Measurements from ENCODE around the gene PPP4C. TPM values are rescaled to one million over a fixed set of nuclear protein-coding genes. Genes with fewer than 3 reads are reported as not detected.

Gene PPP4C
- total RNA-seq, 4 donors from 2014 or later, result 43.7 to 79.4 (median 56.6) TPM

GRCh38 chr16:30065102-30065942 is 10.5 kb upstream of the PPP4C start, which contains the start of gene ALDOA:
Gene ALDOA, plus strand, starts transcription at chr16:30065760. Its CDS starts 1,138 bp downstream, at chr16:30066898.
- peak; percentile 96 to 99 (median 98) for DNase-seq
- no peaks in the 10 kb centered on the region for H3K9me3 ChIP-seq
- peak within 1 kb of the TSS; percentile 87 to 99 (median 95) for H3K4me3 ChIP-seq
- H3K27me3 ChIP-seq, result no peaks in the 10 kb centered on the region
- peaks cover 0 to 44% (median 12%) of the 10 kb centered on the region in 4 donors for H3K4me1 ChIP-seq
- peak within 1 kb of the TSS; percentile 97 to 99 (median 98) for H3K27ac ChIP-seq
- H3K36me3 ChIP-seq, result peaks cover 0 to 34% (median 0%) of the 10 kb centered on the region in 3 donors
- TF ChIP-seq POLR2A (IDR thresholded peaks at IDR 0.05), result peak; percentile 97 to 98
- TF ChIP-seq CTCF (IDR thresholded peaks at IDR 0.05), result peak in 2 of 6 experiments; percentile 22 to 23

- no peak for TF ChIP-seq CTCF (IDR thresholded peaks at IDR 0.05)
- TF ChIP-seq POLR2A (IDR thresholded peaks at IDR 0.05), result no peak
- DNase-seq, result peak in 2 of 3 donors; percentile 53 to 67
- Histone ChIP-seq H3K27me3 (no peaks in the 10 kb centered on the region), H3K4me1 (peaks cover 0 to 44% (median 12%) of the 10 kb centered on the region in 4 donors), H3K36me3 (peaks cover 0 to 43% (median 0%) of the 10 kb centered on the region in 3 donors), H3K9me3 (no peaks in the 10 kb centered on the region), H3K27ac (peak overlapping the region; percentile 97 to 99 (median 98)), H3K4me3 (peak overlapping the region; percentile 87 to 99 (median 95))
Observed at GRCh38 chr16:30065943-30066760, 9.6 kb upstream of the PPP4C start.

DNA sequence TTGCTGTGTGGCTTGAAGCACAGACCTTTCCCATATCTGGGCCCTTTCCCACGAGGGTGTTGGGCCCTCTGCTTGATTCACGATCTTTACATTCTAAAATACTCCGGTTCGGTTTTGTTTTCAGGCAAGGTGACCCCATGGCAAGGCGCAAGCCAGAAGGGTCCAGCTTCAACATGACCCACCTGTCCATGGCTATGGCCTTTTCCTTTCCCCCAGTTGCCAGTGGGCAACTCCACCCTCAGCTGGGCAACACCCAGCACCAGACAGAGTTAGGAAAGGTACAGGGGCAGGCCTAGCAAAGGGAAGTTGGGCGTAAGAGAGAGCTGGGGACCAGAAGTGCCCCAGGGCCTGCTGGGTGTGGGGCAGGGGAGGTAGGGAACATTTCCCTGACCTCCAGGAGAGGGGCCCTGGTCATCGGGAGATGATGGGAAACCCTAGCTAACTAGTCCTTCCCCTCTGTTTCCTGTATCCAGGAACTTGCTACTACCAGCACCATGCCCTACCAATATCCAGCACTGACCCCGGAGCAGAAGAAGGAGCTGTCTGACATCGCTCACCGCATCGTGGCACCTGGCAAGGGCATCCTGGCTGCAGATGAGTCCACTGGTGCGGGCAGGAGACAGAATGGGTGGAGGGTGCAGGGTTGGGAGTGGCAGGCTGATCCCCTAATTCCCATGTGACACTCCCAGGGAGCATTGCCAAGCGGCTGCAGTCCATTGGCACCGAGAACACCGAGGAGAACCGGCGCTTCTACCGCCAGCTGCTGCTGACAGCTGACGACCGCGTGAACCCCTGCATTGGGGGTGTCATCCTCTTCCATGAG is 8.8 kb upstream of the PPP4C start:
- DNase-seq, result peak in 2 of 3 donors; percentile 58 to 62
- peaks cover 0 to 44% (median 12%) of the 10 kb centered on the region in 4 donors for H3K4me1 ChIP-seq

DNA sequence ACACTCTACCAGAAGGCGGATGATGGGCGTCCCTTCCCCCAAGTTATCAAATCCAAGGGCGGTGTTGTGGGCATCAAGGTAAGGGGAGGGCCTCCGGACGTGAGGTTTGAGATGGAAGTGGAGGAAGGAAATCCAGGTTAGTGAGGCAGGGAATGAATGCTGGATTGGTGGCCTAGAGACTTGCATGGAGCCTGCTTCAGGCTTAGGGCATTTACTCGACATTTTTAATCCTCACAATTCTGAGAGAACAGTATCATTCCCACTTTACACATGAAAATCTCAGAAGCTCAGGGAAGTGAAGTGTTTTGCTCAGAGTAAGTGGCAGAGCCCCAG is 8.2 kb upstream of the PPP4C start:
- TF ChIP-seq POLR2A (IDR thresholded peaks at IDR 0.05), result no peak
- TF ChIP-seq CTCF (IDR thresholded peaks at IDR 0.05), result no peak
- DNase-seq, result no peak
- Histone ChIP-seq H3K9me3 (no peaks in the 10 kb centered on the region), H3K4me3 (peak overlapping the region; percentile 87 to 99 (median 95)), H3K36me3 (peaks cover 0 to 57% (median 0%) of the 10 kb centered on the region in 3 donors), H3K27me3 (no peaks in the 10 kb centered on the region), H3K4me1 (peaks cover 0 to 44% (median 12%) of the 10 kb centered on the region in 4 donors), H3K27ac (peak overlapping the region in 2 of 4 donors; percentile 97 to 99)

More for the DNA sequence above, 8.8 kb upstream of the PPP4C start:
- Histone ChIP-seq H3K27me3 (no peaks in the 10 kb centered on the region), H3K36me3 (peaks cover 0 to 51% (median 0%) of the 10 kb centered on the region in 3 donors), H3K27ac (peak overlapping the region; percentile 97 to 99 (median 98)), H3K9me3 (no peaks in the 10 kb centered on the region), H3K4me3 (peak overlapping the region; percentile 87 to 99 (median 95))
- TF ChIP-seq POLR2A (IDR thresholded peaks at IDR 0.05) (no peak), CTCF (IDR thresholded peaks at IDR 0.05) (no peak)

- peak overlapping the region in 3 of 4 donors; percentile 8 to 36 (median 32) for H3K27ac ChIP-seq
- no peak overlapping the region for H3K4me3 ChIP-seq
- peaks cover 0 to 63% (median 0%) of the 10 kb centered on the region in 3 donors for H3K36me3 ChIP-seq
Observed at GRCh38 chr16:30068333-30068732, 7.5 kb upstream of the PPP4C start.

More at GRCh38 chr16:30068333-30068732, 7.5 kb upstream of the PPP4C start:
- TF ChIP-seq POLR2A (IDR thresholded peaks at IDR 0.05), result no peak
- no peak for TF ChIP-seq CTCF (IDR thresholded peaks at IDR 0.05)
- Histone ChIP-seq H3K4me1 (peaks cover 0 to 41% (median 12%) of the 10 kb centered on the region in 4 donors), H3K27me3 (no peaks in the 10 kb centered on the region), H3K9me3 (no peaks in the 10 kb centered on the region)
- DNase-seq, result no peak

Measured in Peyer's patch (tissue), 4 donors.